Smooth muscle cell (in vitro differentiated cells): ENCODE results near the gene DPCD. TPM values are rescaled to one million over a fixed set of nuclear protein-coding genes. Genes with fewer than 3 reads are reported as not detected.

ENCODE experiments used
- DNase-seq: peaks from one replicate; lab custom pipeline; 2025; ENCODE audit not compliant: unreplicated experiment; lab: John Stamatoyannopoulos, UW
- H2AFZ ChIP-seq: fragments of 200-600 bp; sonication (generic); 2 replicates; pipeline ENCODE4 v1.6.0; 2016; ENCODE audit warnings: antibody characterized with exemption, low read depth, mild to moderate bottlenecking
- H3F3A ChIP-seq: fragments of 200-600 bp; sonication (generic); 2 replicates; pipeline ENCODE4 v1.6.0; 2017; ENCODE audit warnings: antibody characterized with exemption, low read depth
- H3K27ac ChIP-seq: fragments of 200-600 bp; sonication (generic); 2 replicates; pipeline ENCODE4 v1.5.1; 2016; ENCODE audit warnings: low read depth, mild to moderate bottlenecking
- H3K27me3 ChIP-seq: fragments of 200-600 bp; sonication (generic); 2 replicates; pipeline ENCODE4 v1.6.1; 2016; ENCODE audit warnings: low read depth, mild to moderate bottlenecking
- H3K36me3 ChIP-seq: fragments of 200-600 bp; sonication (generic); 2 replicates; pipeline ENCODE4 v1.5.1; 2016; ENCODE audit warnings: low read depth
- H3K4me1 ChIP-seq: fragments of 200-600 bp; sonication (generic); 2 replicates; pipeline ENCODE4 v1.5.1; 2016; ENCODE audit warnings: low read depth
- H3K4me2 ChIP-seq: fragments of 200-600 bp; sonication (generic); 2 replicates; pipeline ENCODE4 v1.6.0; 2016; ENCODE audit warnings: mild to moderate bottlenecking
- H3K4me3 ChIP-seq: fragments of 200-600 bp; sonication (generic); 2 replicates; pipeline ENCODE4 v1.5.1; 2016; ENCODE audit warnings: mild to moderate bottlenecking
- H3K79me2 ChIP-seq: fragments of 200-600 bp; sonication (generic); 2 replicates; pipeline ENCODE4 v1.6.0; 2016; ENCODE audit warnings: low read depth, mild to moderate bottlenecking
- H3K9ac ChIP-seq: fragments of 200-600 bp; sonication (generic); 2 replicates; pipeline ENCODE4 v1.6.0; 2016; ENCODE audit warnings: low read depth
- H3K9me3 ChIP-seq: fragments of 200-600 bp; sonication (generic); replicated peaks from 2 replicates; pipeline ENCODE4 v1.5.1; 2016; ENCODE audit warnings: low read depth
- H4K20me1 ChIP-seq: fragments of 200-600 bp; sonication (generic); 2 replicates; pipeline ENCODE4 v1.6.0; 2016; ENCODE audit warnings: low read depth
- CTCF ChIP-seq: fragments of 200-600 bp; sonication (generic); IDR thresholded peaks from 2 replicates; pipeline ENCODE4 v1.5.1; 2017; ENCODE audit warnings: borderline replicate concordance, mild to moderate bottlenecking, antibody characterized with exemption; ENCODE audit not compliant: insufficient read depth, poor library complexity, severe bottlenecking
- WGBS: methylation state at CpG from one replicate; pipeline ENCODE4 v1.1.7; 2016; ENCODE audit warnings: low lambda C conversion rate; 5-methylcytosine and 5-hydroxymethylcytosine counted together
- polyA plus RNA-seq: library from polyadenylated mRNA; unstranded; fragments of >200 nt; fragmentation: Nextera tagmentation; extraction: Ambion mirVana; gene quantifications from 2 replicates; pipeline ENCODE4 v1.2.1, GENCODE V29; 2016
- total RNA-seq: library from RNA; depleted of rRNA; stranded (reverse); fragments of >200 nt; gene quantifications from 2 replicates; pipeline ENCODE4 v1.2.3, GENCODE V29; 2014

Gene DPCD
- total and polyA plus RNA-seq, 2 experiments from 2014 or later, result 116 to 150 TPM

GRCh38 chr10:101653536-101653935 is 65.4 kb downstream of the DPCD start:
- Histone ChIP-seq H3K27ac (no peak overlapping the region), H2AFZ (no peak overlapping the region), H3K4me1 (peaks cover 25% of the 10 kb centered on the region), H3K4me2 (no peak overlapping the region), H3K9me3 (no peaks in the 10 kb centered on the region), H3K4me3 (no peak overlapping the region), H3F3A (no peaks in the 10 kb centered on the region), H3K79me2 (no peaks in the 10 kb centered on the region), H3K36me3 (peaks cover 4% of the 10 kb centered on the region), H3K27me3 (no peaks in the 10 kb centered on the region), H4K20me1 (peaks cover 17% of the 10 kb centered on the region), H3K9ac (no peak overlapping the region)
- DNase-seq, result no peak
- 98% methylated on average over 8 of the region's 8 CpGs for WGBS
- TF ChIP-seq CTCF, result no peak

DNA sequence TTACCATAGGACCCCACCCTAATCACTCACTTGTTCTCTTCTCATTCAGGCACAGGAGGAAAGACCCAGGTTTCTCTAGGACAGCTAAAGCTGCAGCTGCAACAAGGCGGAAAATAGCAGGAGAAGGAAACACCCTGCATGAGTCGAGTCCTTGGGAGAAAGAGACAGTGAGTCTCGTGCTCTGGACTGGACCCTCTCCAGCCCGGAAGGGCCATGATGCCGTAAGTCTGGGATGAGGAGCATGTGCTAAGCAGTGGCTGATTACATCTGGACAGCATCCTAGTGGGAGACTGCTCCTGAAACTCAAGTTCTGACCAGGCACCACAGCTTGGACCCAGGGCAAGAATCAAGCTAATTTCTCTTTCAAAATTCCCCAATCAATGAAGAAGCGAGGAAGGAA is 67.4 kb downstream of the DPCD start:
- 86% methylated on average over 6 of the region's 6 CpGs for WGBS

GRCh38 chr10:101656890-101657289 is 68.8 kb downstream of the DPCD start:
- Histone ChIP-seq H3K9me3 (no peaks in the 10 kb centered on the region), H3K27me3 (no peaks in the 10 kb centered on the region), H4K20me1 (peaks cover 12% of the 10 kb centered on the region), H3K9ac (no peak overlapping the region), H3K4me3 (no peak overlapping the region), H3K4me1 (peaks cover 14% of the 10 kb centered on the region), H3K27ac (no peak overlapping the region), H2AFZ (no peak overlapping the region), H3F3A (no peaks in the 10 kb centered on the region), H3K4me2 (no peak overlapping the region), H3K36me3 (peaks cover 4% of the 10 kb centered on the region), H3K79me2 (no peaks in the 10 kb centered on the region)
- DNase-seq, result no peak
- no peak for TF ChIP-seq CTCF
- WGBS, result 96% methylated on average over 2 of the region's 2 CpGs

More for the DNA sequence above, 67.4 kb downstream of the DPCD start:
- Histone ChIP-seq H3K27me3 (no peaks in the 10 kb centered on the region), H3K9ac (no peak overlapping the region), H3K4me1 (peaks cover 26% of the 10 kb centered on the region), H3K79me2 (no peaks in the 10 kb centered on the region), H3K9me3 (no peaks in the 10 kb centered on the region), H3K4me3 (no peak overlapping the region), H4K20me1 (peaks cover 10% of the 10 kb centered on the region), H2AFZ (no peak overlapping the region), H3K27ac (no peak overlapping the region), H3K4me2 (no peak overlapping the region), H3F3A (no peaks in the 10 kb centered on the region), H3K36me3 (peaks cover 4% of the 10 kb centered on the region)
- TF ChIP-seq CTCF, result no peak
- no peak for DNase-seq

- H2AFZ ChIP-seq, result no peak overlapping the region
- no peaks in the 10 kb centered on the region for H3K27me3 ChIP-seq
- DNase-seq, result no peak
- no peaks in the 10 kb centered on the region for H3K9me3 ChIP-seq
- H3K9ac ChIP-seq, result no peak overlapping the region
- WGBS, result 87% methylated on average over 5 of the region's 5 CpGs
- peaks cover 4% of the 10 kb centered on the region for H3K36me3 ChIP-seq
- peaks cover 3% of the 10 kb centered on the region for H3K4me1 ChIP-seq
- no peaks in the 10 kb centered on the region for H3F3A ChIP-seq
- H4K20me1 ChIP-seq, result peaks cover 28% of the 10 kb centered on the region
- H3K4me3 ChIP-seq, result no peak overlapping the region
- H3K4me2 ChIP-seq, result no peak overlapping the region
- H3K27ac ChIP-seq, result no peak overlapping the region
- TF ChIP-seq CTCF, result no peak
- no peaks in the 10 kb centered on the region for H3K79me2 ChIP-seq
Measured at GRCh38 chr10:101658975-101659374, 70.9 kb downstream of the DPCD start.
